Gastrocnemius medialis (tissue), 4 donors: ENCODE data around the gene C10orf95. TPM values are rescaled to one million over a fixed set of nuclear protein-coding genes. Genes with fewer than 3 reads are reported as not detected.

Source experiments
- ATAC-seq, 2 donors: fragments of 150-250 bp; one replicate each; pipeline ENCODE4 v1.9.1; 2016
- DNase-seq, 2 donors: peaks; one replicate each; pipeline ENCODE4 v3.0.0-alpha.2; 2019
- H3K27ac ChIP-seq, 4 donors: fragments of 200-600 bp; sonication (generic); 1 replicate in 1 of 4; 2 replicates in 3 of 4; pipeline ENCODE4 v1.5.1; 2016 to 2018; ENCODE audit warnings: mild to moderate bottlenecking in 2 of 4, moderate library complexity in 1 of 4
- H3K27me3 ChIP-seq, 3 donors: fragments of 200-600 bp; sonication (generic) in 2 of 3; 1 replicate in 1 of 3; 2 replicates in 2 of 3; pipeline versions ENCODE4 v1.5.1 to v1.6.0; 2016 to 2019; ENCODE audit warnings: mild to moderate bottlenecking in 1 of 3, moderate library complexity in 1 of 3
- H3K36me3 ChIP-seq, 2 donors: fragments of 200-600 bp; sonication (generic) in 1 of 2; one replicate each; pipeline ENCODE4 v1.5.1; 2017 to 2018
- H3K4me1 ChIP-seq, 2 donors: fragments of 200-600 bp; sonication (generic) in 1 of 2; one replicate each; pipeline ENCODE4 v1.5.1; 2016 to 2017; ENCODE audit warnings: mild to moderate bottlenecking in 2 of 2
- H3K4me3 ChIP-seq, 4 donors: fragments of 200-600 bp; sonication (generic) in 3 of 4; 1 replicate in 1 of 4; 2 replicates in 3 of 4; pipeline ENCODE4 v1.5.1; 2016 to 2019; ENCODE audit warnings: mild to moderate bottlenecking in 2 of 4
- H3K9me3 ChIP-seq, 3 donors: fragments of 200-600 bp; sonication (generic) in 2 of 3; 1 replicate in 1 of 3; 2 replicates in 2 of 3; pipeline ENCODE4 v1.5.1; 2016 to 2019
- POLR2A ChIP-seq, 2 donors: fragments of 450-650 bp; IDR thresholded peaks; one replicate each; pipeline ENCODE4 v1.6.1; 2017; ENCODE audit warnings: antibody characterized with exemption in 2 of 2, mild to moderate bottlenecking in 2 of 2, moderate library complexity in 2 of 2
- in situ Hi-C, 4 donors: fragments of 200-750 bp; cut with MboI; loops; one replicate each; pipeline versions ENCODE4 v1.15.0 to v1.8.0; 2017; ENCODE audit warnings: low sequenced_read_pairs in 4 of 4
- intact Hi-C: fragments of 100-400 bp; cut with DNase I; formaldehyde crosslinking; loops from one replicate; pipeline ENCODE4 v1.15.1; 2023; ENCODE audit warnings: low total_unique reads
- total RNA-seq, 4 donors: library from RNA; depleted of rRNA; stranded (reverse); fragments of >200 nt; gene quantifications; one replicate each; pipeline versions ENCODE4 v1.1.0 to v1.2.3, GENCODE V29; 2016
- TF ChIP-seq, protein P1 (sequence below), 5 experiments: fragments of 450-650 bp in 3 of 5; fragments of 200-600 bp in 2 of 5; sonication (generic) in 2 of 5; IDR thresholded peaks in 4 of 5; conservative IDR thresholded peaks in 1 of 5; 1 replicate in 4 of 5; 2 replicates in 1 of 5; pipeline ENCODE4 v1.5.1; 2016 to 2019; ENCODE audit warnings: antibody characterized with exemption in 5 of 5, mild to moderate bottlenecking in 3 of 5, moderate library complexity in 3 of 5

Gene C10orf95
- total RNA-seq, 4 donors from 2014 or later: not detected

DNA sequence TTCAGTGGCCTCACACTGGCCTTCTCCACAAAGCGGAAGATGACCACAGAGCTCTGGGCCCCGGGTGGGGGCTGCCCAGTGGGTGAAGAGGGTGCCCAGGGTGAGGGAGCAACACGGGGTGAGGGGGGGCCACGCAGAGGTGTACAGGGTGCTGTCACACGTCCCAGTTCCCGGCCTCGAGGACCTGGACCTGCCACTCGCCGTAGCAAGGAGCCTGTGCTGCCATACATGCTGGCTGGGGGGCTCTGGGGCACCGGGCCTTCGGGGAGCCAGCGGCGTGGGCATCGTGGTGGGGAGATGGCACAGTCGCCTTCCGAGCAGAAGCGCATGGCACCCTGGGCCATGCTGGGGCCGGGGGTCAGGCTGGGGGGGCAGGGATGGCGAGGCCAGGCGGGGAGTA is 34.6 kb downstream of the C10orf95 start:
- in situ Hi-C loops: no loop called here
- Histone ChIP-seq H3K4me1 (peaks cover 16% of the 10 kb centered on the region in 2 donors), H3K27me3 (peaks cover 46 to 70% (median 54%) of the 10 kb centered on the region in 3 donors), H3K4me3 (no peak overlapping the region), H3K36me3 (no peaks in the 10 kb centered on the region), H3K9me3 (no peaks in the 10 kb centered on the region), H3K27ac (no peak overlapping the region)
- TF ChIP-seq, protein P1, sequence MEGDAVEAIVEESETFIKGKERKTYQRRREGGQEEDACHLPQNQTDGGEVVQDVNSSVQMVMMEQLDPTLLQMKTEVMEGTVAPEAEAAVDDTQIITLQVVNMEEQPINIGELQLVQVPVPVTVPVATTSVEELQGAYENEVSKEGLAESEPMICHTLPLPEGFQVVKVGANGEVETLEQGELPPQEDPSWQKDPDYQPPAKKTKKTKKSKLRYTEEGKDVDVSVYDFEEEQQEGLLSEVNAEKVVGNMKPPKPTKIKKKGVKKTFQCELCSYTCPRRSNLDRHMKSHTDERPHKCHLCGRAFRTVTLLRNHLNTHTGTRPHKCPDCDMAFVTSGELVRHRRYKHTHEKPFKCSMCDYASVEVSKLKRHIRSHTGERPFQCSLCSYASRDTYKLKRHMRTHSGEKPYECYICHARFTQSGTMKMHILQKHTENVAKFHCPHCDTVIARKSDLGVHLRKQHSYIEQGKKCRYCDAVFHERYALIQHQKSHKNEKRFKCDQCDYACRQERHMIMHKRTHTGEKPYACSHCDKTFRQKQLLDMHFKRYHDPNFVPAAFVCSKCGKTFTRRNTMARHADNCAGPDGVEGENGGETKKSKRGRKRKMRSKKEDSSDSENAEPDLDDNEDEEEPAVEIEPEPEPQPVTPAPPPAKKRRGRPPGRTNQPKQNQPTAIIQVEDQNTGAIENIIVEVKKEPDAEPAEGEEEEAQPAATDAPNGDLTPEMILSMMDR (IDR thresholded peaks at IDR 0.05 in 4 of 5, conservative IDR thresholded peaks at IDR 0.05 in 1 of 5): no peak
- no peak for TF ChIP-seq POLR2A (IDR thresholded peaks at IDR 0.05)
- DNase-seq (no peak), ATAC-seq (no peak)
- intact Hi-C loops: no loop called here

DNA sequence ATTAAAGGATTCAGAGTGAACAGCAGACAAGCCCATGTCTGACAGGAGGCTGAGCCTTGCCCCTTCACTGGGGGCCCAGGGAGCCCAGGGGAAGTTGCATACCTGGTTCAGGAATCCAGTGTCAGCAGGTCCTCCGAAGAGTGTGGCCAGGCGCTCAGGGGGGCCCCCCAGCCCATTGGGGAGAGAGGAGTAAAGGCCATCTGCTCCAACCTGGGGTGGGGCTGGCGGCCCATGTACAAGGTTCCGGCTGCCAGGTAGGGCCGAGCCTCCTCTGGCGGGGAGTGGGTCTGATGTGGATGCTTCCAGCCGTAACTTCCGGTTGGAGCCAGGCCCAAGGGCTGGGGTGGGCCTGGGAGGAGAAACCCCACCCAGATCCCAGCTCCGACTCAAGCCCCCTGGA is 35.1 kb downstream of the C10orf95 start:
- Histone ChIP-seq H3K4me1 (peaks cover 16% of the 10 kb centered on the region in 2 donors), H3K9me3 (no peaks in the 10 kb centered on the region), H3K4me3 (no peak overlapping the region), H3K27ac (no peak overlapping the region), H3K27me3 (peaks cover 50 to 74% (median 58%) of the 10 kb centered on the region in 3 donors), H3K36me3 (no peaks in the 10 kb centered on the region)
- TF ChIP-seq, protein P1 (IDR thresholded peaks at IDR 0.05 in 4 of 5, conservative IDR thresholded peaks at IDR 0.05 in 1 of 5): no peak
- no peak for TF ChIP-seq POLR2A (IDR thresholded peaks at IDR 0.05)
- in situ Hi-C loops (no loop called here), intact Hi-C loops (no loop called here)
- ATAC-seq (no peak), DNase-seq (no peak)

DNA sequence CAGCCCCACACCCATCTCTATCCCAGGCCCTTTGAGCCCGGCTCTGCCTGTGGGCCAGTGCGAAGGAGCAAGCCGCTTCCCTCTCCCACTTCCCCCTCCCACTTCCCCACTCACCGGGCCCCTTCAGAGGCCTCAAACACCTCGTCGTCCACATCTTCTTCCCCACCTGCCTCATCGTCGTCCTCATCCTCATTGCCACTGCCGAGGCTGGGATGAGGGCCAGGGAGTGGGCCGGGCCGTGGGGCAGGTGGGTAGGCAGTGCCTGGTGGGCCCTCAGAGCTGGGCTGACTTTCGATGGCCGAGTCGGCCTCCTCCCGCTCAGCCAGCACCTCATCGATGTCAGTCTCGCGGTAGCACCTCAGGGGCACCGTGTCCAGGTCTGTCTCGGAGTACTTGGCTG is 36.6 kb downstream of the C10orf95 start:
- Histone ChIP-seq H3K4me1 (peaks cover 9% of the 10 kb centered on the region in 2 donors), H3K27me3 (peaks cover 64 to 90% (median 73%) of the 10 kb centered on the region in 3 donors), H3K36me3 (no peaks in the 10 kb centered on the region), H3K4me3 (no peak overlapping the region), H3K9me3 (no peaks in the 10 kb centered on the region), H3K27ac (no peak overlapping the region)
- no peak for ATAC-seq
- in situ Hi-C loops (no loop called here), intact Hi-C loops (no loop called here)
- TF ChIP-seq POLR2A (IDR thresholded peaks at IDR 0.05): no peak
- TF ChIP-seq, protein P1 (IDR thresholded peaks at IDR 0.05 in 4 of 5, conservative IDR thresholded peaks at IDR 0.05 in 1 of 5): no peak
- no peak for DNase-seq

DNA sequence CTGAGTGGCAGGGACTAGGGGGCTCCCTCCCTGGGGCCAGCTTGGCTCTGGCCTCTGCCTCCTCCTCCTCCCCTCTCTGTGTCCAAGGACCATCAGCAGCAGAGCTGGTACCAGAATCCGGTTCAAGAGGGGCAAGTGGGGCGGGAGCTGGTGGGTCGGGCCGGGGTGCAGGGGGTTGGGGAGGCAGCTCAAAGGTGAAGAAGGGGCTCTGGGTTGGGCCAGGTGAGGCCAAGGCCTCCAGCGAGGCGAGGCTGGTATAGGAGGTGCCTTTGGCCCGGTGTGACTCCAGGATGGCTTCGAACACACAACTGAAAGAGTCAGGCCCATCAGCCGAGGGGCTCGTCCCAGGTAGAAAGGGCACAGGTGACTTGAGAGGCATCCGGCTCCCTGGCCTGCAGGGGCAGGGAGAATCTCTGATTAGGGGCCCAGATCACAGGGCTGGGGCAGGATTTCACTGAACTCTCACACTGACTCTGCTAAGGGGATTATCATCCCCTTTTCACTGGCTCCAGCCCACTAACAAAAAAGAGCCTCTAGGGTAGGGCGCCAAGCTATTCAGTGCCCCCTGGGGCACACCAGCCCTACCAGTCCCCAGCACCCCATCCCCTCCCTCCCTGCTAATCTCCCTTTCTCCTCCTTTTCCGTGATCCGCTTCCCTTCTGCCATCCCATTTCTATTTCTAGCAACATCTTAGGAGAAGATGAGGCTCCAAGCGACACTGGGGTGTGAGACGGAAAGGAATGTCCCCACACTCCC is 37.4 kb downstream of the C10orf95 start:
- TF ChIP-seq, protein P1 (IDR thresholded peaks at IDR 0.05 in 4 of 5, conservative IDR thresholded peaks at IDR 0.05 in 1 of 5): no peak
- no peak for TF ChIP-seq POLR2A (IDR thresholded peaks at IDR 0.05)
- peaks cover 68 to 95% (median 80%) of the 10 kb centered on the region in 3 donors for H3K27me3 ChIP-seq
- in situ Hi-C loops (no loop called here), intact Hi-C loops (no loop called here)
- no peaks in the 10 kb centered on the region for H3K9me3 ChIP-seq
- DNase-seq: no peak
- H3K4me1 ChIP-seq: peaks cover under 1 to 1% of the 10 kb centered on the region in 2 donors
- H3K4me3 ChIP-seq: no peak overlapping the region
- no peaks in the 10 kb centered on the region for H3K36me3 ChIP-seq
- ATAC-seq: no peak
- H3K27ac ChIP-seq: no peak overlapping the region
